ENCODE data around the gene TLDC2.

- TF ChIP-seq EZH2 (IDR thresholded peaks at IDR 0.05; ENCODE audit: insufficient read depth, poor library complexity, severe bottlenecking) (no peak), EZH2phosphoT487 (IDR thresholded peaks at IDR 0.05; ENCODE audit: insufficient read depth, low read depth) (no peak)
Measured at GRCh38 chr20:36860811-36861624, 14.9 kb upstream of the TLDC2 start.

Data from GM23248 (cell line).